HG03442 (cell line): ENCODE data around the gene ZNF407.

Source experiments
- ATAC-seq: cut with Tn5 transposase; IDR thresholded peaks from one replicate; pipeline ENCODE4 v1.9.1; 2021; ENCODE audit warnings: mild to moderate bottlenecking, moderate library complexity; ENCODE audit not compliant: unreplicated experiment

Gene ZNF407

DNA sequence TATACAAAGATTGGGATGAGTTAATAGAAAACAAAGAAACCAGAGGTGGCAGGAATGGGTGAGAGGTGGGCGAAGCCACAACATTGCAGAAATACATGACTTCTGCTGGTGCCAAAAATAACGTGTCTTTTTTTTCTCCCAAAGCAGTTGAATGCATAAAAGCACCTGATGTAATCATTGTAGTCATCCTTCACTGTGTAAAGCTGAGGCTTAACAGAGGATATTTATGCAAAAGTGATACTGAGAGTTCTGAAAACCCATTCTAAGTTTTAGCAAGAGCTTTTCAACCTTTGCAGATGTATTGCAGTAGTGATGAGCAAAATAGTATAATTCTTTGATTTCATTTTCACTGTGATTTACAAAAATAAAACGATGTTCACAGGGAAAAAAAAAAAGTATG is 438.3 kb downstream of the ZNF407 start:
- no peak for ATAC-seq

DNA sequence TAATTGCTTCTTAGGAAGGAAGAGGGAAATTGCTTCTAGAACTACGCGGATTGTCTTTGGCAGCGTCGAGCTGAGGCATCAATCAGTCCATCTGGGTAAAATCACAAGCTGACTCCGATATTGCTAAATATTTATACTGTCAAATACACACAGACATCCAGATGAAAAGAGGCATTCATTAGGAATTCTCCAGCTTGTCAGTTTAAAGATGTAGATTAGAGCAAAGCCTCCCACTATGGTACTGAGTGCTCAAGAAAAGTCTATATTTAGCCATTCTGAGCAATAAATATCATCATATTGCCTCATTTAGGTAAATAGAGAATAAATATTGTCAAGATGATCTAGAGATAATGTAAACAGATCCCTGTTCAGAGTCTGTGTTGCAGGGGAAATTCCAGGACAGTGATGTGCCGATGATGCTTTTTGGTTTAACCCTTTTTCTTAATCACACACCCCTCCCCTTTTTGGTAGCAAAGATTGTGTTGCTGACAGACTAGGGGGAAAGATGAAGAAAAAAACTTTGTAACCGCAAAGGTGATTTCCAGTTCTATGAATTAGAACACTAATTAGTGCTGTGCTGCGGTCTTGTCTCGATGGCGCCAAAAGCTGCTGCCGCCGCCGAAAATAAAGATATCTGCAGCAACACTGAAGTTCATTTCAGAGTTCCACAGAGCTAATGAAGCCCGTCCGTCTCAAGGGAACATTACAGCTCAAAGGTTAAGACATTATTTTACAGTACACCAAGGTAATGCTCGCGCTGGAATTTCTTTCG is 439.4 kb downstream of the ZNF407 start:
- no peak for ATAC-seq

DNA sequence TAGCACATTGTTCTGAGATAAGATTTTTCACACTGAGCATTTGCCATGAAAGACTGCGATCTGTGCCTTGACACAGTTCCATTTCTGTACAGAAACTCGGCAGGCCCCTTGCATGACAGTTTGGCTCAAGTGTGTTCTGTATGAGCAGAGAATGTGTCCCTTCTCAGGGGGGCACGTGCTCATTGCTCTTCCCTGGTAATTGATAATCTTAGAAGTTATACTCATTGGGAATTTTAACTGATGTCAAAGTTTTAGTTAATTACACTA is 440.0 kb downstream of the ZNF407 start:
- ATAC-seq: no peak

DNA sequence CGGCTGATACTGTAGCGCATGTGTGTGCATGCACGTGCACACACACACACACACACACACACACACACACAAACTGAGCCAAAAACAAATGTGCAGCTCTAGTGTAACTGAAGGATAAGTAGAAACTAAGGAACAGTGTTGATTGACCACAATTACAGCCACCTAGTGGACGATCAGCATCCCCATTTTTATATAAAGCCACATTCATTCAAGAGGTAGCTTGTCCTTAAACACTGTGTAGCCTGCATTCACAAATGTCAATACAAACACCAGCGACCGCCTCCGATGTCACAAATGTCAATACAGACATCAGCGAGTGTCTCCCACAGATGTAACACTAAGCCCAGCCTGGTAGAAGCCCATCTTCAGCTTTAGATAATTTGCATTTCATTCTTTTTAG is 443.9 kb downstream of the ZNF407 start:
- ATAC-seq: no peak

DNA sequence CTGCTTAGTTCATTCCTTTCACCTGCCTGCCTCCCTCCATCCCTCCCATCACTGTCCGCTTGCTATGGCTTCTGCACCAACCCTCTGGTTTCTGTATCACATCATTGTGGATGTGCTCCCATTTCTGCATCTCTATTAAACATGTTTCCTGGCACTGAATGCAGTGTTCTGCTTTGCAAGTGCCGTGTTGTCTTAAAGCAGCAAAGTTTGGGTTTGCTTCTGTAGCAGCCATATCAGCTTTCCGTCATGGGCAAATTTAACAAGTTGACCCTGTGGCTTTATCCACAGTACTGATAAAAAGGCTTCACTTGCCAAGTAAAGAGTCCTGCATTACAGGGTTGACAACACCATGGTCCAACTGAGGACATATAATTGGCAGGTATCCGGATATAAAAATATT is 445.8 kb downstream of the ZNF407 start:
- no peak for ATAC-seq

DNA sequence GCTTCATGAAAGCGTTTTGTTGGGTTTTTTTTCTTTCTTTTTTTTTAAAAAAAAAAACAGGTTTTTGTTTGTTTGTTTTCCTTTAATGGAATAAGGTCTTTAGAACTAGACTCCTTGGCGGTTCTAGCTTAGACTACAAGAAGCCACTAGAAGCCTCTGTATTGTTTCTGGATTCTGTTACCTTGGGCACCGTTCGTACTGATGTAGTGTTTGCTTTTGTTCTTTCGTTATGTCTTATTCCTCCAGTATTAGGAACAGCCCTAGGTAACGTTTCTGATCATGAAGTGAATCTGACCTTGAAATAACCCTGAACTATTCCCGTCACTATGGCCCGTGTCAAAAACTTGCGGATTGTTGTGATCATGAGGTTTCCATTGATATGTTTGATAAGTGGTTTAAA is 446.6 kb downstream of the ZNF407 start:
- ATAC-seq: no peak

DNA sequence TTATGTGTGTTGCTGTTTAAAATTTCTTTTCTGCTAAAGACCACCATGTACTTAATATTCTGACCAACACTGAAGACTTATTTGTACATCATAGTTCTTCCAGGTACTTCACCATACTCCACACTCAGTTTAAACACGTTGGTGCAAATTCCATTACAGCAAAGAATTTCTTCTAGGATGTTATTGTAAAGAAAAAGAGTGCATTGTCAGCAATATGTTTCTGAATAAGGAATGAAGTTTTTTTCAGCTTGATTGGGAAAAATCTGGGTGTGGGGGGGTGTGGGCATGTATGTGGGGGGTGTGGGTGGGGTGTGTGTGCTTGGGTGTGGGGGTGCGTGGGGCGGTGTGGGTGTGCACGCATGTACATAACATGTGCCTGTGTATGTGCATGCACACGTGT is 447.1 kb downstream of the ZNF407 start:
- no peak for ATAC-seq

DNA sequence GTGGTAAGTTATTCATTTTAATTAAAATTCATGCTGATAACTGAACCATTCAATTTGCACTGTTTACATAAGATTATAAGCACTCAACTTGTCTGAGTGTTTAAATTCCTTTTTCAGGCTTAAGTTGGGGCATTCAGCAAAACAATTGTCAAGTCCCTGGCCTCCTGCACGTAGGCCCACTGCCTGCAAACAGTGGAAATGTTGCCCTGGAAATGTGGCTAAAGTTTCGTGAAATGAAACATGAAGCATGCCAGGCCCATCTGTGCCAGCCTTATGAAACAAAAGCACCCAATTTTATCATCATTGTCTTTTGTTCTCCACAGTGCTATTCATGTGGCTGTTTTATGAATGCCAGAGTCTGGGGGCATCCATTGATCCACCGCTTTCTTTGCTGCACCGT is 447.6 kb downstream of the ZNF407 start:
- ATAC-seq: no peak

DNA sequence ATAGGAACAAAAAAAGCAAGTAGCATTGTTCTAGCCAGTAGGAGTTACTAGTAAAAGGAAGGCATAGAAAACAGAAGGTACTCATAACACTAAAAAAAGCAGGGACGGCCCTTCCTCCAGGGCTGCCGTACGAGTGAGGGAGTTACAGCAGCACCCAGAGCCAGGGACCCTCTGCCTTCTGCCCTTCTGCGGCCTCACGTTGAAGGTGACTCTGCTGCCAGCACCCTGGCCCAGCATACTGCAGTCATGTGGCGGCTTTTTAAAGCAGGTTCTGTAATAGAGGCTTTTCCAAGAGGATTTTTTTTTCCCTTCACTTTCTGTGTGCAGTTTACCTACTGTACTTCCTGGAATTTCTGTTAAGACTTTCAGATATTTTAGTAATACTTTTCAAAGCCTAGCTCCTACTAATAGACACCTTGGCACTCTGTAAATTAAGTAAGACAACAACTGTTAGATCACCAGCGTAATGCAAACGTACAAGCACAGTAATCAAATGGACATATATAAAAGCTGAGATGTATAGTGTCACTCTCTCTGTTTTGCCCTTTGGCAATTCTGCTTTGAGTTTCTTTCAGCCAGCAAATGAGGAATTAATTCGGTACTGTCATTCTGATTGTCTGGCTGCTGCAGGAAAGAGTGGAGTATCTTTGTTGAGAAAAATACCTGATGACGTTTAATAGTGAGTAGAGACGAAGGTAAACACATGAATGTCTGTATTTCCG is 449.7 kb downstream of the ZNF407 start:
- ATAC-seq: no peak

DNA sequence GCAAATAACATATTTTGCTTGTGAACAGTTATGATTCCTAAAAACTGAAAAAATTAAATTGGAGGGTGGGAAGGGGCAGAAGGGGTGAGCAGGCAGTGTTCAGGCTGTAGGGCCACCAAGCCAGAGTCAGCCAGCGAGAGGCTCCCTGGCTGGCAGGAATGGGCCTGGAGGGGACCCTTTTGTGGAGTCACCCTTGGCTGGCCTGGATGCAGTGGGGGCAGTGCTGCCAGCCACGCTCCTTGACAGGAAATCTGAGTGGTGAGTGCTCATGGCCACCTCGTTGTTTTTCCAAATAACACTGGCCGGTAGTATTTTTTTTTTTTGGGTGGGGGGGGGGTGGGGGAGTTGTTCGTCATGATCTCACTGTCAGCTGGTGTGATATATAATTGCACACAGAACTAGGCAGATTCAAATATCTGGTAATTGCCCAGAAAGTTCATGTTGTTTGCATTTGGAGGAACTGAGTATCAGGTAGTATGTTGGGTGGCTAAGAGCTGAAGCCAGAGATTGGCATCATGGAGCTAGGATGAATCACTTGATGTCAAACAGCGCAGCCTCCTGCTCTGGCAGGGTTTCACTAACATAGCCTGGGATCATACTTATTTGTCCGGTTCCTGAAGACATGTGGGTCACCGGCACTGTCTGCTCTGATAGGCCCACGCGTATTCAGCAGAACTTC is 451.2 kb downstream of the ZNF407 start:
- no peak for ATAC-seq

DNA sequence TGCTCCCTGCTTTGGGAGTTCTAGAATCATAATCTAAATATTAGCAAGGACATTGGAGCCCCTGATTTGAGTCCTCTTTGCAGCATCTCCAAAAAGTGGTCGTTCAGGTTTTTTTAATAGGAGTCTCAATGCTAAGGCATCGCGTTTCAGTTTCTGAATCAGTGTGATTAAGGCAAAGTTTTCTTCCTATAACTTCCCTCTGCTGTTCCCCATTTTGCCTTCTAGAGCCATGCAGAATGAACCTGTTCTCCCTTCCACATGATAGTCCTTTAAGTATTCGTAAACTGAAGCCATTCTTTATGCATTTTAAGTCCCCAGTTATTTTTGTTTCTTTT is 451.8 kb downstream of the ZNF407 start:
- ATAC-seq: no peak

DNA sequence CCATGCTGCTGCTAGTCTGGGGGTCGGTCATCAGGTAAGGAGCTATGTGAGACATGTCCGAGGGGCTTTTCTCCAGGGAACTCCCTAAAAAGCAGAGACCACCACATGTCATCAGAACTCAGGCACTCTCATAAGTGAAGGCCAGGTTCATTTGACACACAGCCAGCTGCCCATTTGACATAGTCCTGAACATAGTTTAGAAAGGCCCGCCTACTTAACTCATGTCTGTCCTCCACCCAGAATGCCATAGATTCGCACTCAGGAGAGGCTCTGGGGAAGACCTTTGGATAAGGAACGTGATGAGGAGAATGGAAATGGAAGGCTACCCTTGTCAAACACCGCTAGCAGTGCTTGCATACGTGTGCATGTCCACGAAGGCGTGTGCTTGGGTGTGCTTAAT is 454.1 kb downstream of the ZNF407 start:
- no peak for ATAC-seq

DNA sequence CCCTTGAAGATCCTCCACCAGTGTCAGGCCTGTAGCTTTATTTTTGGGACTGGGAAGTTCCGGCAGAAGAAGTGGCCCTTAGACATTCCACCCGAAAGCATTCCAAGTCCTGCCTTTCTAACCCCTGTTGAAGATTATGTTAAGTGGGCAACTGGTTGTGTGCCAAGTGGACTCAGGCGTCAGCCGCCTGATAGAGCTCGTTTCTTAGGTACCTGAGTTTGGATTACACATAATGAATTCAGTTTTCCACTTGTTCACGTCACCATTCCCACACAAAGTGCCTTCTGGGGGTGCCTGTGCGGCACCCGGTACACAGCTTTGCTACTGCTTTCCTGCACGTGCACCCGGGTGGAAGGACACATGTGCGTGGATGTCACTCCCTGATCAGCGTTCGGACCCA is 454.8 kb downstream of the ZNF407 start:
- no peak for ATAC-seq

DNA sequence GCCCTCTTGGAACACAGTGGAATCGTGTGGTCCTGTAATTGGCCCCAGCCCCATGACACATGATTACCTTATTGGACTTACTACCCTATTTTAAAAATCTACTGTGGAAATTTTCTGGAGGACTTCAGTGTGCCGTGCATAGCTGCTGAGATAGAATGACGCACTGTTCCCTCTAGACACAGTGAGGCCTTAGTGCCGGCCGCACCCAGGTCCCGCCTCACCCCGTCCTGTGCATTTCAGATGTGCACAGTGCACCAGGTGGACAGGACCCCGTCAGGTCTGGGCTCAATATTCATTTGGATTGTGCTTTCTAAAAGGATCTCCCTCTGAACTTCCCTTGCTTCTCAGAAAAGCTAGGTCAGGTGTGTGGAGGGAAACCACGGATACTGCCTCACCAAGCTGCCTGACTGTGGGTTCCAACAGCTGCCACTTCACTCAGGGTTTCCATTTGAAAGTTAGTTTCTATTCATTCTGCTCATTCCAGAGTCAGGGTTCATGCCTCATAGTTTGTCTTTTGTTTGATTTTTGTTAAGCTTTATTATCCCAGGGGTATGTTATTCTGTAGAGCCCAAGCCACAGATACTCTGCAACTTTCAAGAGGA is 455.5 kb downstream of the ZNF407 start:
- ATAC-seq: no peak

DNA sequence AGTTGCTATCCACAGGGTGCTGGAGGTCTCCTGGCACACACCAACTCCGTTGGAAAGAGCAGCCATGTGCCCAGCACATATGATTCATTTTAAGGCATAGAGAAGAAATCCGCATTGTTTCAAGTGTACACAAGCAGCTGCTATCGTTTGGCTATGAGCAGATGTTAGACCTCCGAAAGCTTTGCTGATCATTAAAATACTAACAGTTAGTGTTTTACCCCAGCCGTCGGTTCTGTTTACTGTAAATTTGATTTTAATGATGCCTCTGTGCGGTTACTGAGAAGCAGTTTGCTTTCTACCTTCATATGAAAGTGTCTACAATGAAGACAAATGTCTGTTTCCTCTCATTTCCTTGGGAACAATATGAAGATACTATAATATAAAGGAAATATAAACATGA is 456.4 kb downstream of the ZNF407 start:
- ATAC-seq: no peak

DNA sequence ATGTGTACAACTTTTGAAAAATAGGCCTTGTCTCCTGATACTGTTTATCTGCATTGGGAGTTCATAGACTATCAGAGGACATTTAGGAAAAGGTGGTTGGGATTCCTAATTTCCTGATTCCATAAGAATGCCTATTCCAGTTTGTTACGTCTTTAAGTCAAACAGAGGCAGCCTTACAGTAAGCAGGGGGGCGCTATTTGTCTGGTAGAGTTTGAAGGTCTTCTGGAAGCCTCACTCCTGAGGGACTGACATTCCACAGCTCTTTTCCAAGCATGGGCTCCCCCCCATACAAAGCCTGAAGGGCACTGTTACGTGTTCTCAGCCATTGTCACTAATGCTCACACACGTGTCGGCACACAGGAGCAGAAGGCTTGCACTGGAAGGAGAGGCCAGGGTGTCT is 456.9 kb downstream of the ZNF407 start:
- no peak for ATAC-seq

DNA sequence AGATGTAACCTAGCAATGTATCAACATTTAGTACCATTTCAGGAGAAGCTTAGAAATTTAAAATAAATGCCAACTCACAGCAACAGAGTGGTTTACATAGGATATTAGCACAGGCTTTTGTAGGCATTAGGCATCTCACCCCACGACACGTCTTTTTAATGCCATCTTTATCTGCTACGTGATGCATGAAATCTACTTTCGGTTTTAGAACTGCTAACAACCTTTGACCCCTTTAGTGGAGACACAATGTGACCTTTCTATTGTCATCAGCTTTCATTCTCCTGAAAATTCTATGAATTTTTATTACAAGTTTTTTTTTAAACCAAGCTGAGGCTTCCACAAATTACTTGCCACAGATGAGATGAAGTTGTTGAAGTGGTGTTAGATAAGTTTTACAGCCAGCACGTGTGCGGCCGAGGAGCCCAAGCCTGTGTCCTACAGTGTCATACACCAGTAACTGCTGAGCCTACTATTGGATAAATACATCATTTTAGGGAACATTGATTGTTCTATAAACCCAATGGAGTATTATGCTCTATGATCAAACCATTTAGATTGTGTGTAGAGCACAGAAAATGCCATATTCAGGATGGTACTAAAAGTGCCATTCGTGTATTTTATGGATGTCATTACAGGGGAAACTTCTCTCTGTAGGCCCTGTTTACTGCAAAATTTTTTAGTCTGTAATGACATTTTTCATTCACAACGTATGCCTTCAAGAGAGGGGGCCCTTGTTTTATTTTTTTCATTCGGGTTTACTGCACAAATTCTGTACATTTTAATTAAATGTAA is 459.7 kb downstream of the ZNF407 start:
- ATAC-seq: no peak

DNA sequence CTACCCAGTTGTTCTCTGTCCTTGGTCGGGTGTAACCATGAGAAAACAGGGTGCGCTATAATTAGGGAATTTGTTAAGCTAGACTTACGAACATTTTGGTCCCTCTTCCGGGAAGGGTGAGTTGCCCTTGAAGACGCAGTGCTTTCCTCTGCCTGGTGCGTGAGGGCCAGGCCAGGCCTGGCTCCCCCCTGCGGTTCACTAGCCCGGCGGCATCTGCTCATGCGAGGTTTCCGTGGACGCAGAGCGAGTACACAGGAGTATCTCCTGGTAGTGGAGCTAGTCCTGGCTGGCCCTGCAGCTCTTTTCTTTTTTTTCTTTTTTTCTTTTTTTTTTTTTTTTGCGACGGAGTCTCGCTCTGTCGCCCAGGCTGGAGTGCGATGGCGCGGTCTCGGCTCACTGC is 462.5 kb downstream of the ZNF407 start:
- ATAC-seq: no peak

DNA sequence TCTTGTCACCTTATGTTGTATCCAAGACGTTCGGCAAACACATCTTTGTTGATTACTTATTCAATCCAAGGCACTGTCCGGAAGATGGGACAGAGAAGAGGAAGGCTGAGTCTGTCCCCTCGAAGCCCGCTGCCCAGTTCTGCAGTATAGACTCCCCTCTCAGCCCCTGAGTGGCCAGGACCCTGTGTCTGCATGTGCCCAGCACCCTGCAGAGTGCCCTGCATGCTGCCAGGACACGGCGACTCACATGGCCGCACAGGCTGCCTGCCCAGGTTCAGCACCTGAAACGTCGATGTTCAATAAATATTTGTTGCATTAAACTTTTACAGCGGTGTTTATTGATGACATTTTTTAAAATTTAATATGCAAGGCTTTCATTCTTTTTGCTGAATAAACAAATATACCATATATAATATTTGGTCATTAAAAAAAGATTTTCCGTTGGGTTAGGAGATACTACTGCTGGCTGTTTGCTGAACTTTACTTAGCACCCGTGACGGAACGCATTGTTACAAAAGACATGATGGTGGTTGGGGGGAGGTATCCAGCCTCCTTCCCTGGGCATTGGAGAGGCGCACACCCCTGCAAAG is 464.7 kb downstream of the ZNF407 start:
- ATAC-seq: no peak

DNA sequence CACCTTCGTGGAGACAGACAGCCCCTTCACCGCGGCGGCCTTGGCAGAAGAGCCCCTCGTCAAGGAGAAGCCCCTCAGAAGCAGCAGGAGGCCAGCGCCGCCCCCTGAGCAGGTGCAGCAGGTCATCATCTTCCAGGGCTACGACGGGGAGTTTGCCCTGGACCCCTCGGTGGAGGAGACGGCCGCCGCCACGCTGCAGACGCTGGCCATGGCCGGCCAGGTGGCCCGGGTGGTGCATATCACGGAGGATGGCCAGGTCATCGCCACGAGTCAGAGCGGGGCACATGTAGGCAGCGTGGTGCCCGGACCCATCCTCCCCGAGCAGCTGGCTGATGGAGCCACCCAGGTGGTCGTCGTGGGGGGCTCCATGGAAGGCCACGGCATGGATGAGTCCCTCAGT is 465.5 kb downstream of the ZNF407 start:
- no peak for ATAC-seq
